ENCODE measurements around the gene OPN1SW.

- TF ChIP-seq SIN3B (IDR thresholded peaks at IDR 0.05; ENCODE audit: low read depth) = no peak
- TF ChIP-seq NFRKB (IDR thresholded peaks at IDR 0.05; ENCODE audit: low read depth) = no peak
- no peak for TF ChIP-seq SMC3 (conservative IDR thresholded peaks at IDR 0.05; ENCODE audit: insufficient read depth, low read depth, low read length)
- no peak for TF ChIP-seq EP300 (IDR thresholded peaks at IDR 0.05; ENCODE audit: low read length)
These were observed 20.3 kb downstream of the OPN1SW start for GRCh38 chr7:128755075-128755818.

Data from K562 (cell line).